ENCODE results near the gene KCNE1. TPM values are rescaled to one million over a fixed set of nuclear protein-coding genes. Genes with fewer than 3 reads are reported as not detected.

KCNE1 gene
- total RNA-seq, 1 experiment from 2014 or later: not detected

- H3K9me3 ChIP-seq (ENCODE audit: control insufficient read depth, insufficient read depth, low read depth, low read length): no peaks in the 10 kb centered on the region
- ChIA-PET CTCF (no interaction called here), POLR2A (no interaction called here)
- intact Hi-C loops (cut with micrococcal nuclease; ENCODE audit: unreplicated experiment) (no loop called here), in situ Hi-C loops (cut with HindIII; ENCODE audit: low pct_unique_long_range_greater_than_20kb, low sequenced_read_pairs) (no loop called here)
- no peak for DNase-seq (ENCODE audit: low read depth, low spot score)
- no peaks in the 10 kb centered on the region for H3K36me3 ChIP-seq (ENCODE audit: control insufficient read depth, insufficient read depth, low read length)
- no peak for ATAC-seq
- peaks cover 4% of the 10 kb centered on the region for H3K4me1 ChIP-seq (ENCODE audit: control insufficient read depth, insufficient read depth, low read length)
- BruUV-seq (replicated peaks): no TSS peak
- H3K4me3 ChIP-seq (ENCODE audit: low read depth in 2 of 2, low read length in 2 of 2): no peak overlapping the region
- H3K27me3 ChIP-seq (ENCODE audit: control insufficient read depth, insufficient read depth, low read length): no peaks in the 10 kb centered on the region
- H3K27ac ChIP-seq (ENCODE audit: low read length): no peak overlapping the region
- no peak for TF ChIP-seq POLR2AphosphoS5 (IDR thresholded peaks at IDR 0.05; ENCODE audit: low read depth, low read length)
- TF ChIP-seq TCF7L2 (IDR thresholded peaks at IDR 0.05; ENCODE audit: low read depth, low read length): no peak
- no peak for TF ChIP-seq REST (IDR thresholded peaks at IDR 0.05; ENCODE audit: insufficient read depth in 1 of 2, low read depth in 2 of 2, low read length in 1 of 2)
- no peak for TF ChIP-seq CTCF (IDR thresholded peaks at IDR 0.05)
- no peak for TF ChIP-seq SIN3A (IDR thresholded peaks at IDR 0.05; ENCODE audit: borderline replicate concordance, insufficient read depth, low read depth, low read length)
Measured at GRCh38 chr21:34540206-34540605, 28.2 kb upstream of the KCNE1 start.

- Histone ChIP-seq H3K27me3 (ENCODE audit: control insufficient read depth, insufficient read depth, low read length) (no peaks in the 10 kb centered on the region), H3K9me3 (ENCODE audit: control insufficient read depth, insufficient read depth, low read depth, low read length) (no peaks in the 10 kb centered on the region), H3K36me3 (ENCODE audit: control insufficient read depth, insufficient read depth, low read length) (no peaks in the 10 kb centered on the region), H3K4me3 (ENCODE audit: low read depth in 2 of 2, low read length in 2 of 2) (no peak overlapping the region), H3K27ac (ENCODE audit: low read length) (no peak overlapping the region), H3K4me1 (ENCODE audit: control insufficient read depth, insufficient read depth, low read length) (no peaks in the 10 kb centered on the region)
- intact Hi-C loops (cut with micrococcal nuclease; ENCODE audit: unreplicated experiment): no loop called here
- CTCF ChIA-PET: no interaction called here
- POLR2A ChIA-PET: no interaction called here
- in situ Hi-C loops (cut with HindIII; ENCODE audit: low pct_unique_long_range_greater_than_20kb, low sequenced_read_pairs): no loop called here
- ATAC-seq: no peak
- TF ChIP-seq TCF7L2 (IDR thresholded peaks at IDR 0.05; ENCODE audit: low read depth, low read length) (no peak), SIN3A (IDR thresholded peaks at IDR 0.05; ENCODE audit: borderline replicate concordance, insufficient read depth, low read depth, low read length) (no peak), REST (IDR thresholded peaks at IDR 0.05; ENCODE audit: insufficient read depth in 1 of 2, low read depth in 2 of 2, low read length in 1 of 2) (no peak), POLR2AphosphoS5 (IDR thresholded peaks at IDR 0.05; ENCODE audit: low read depth, low read length) (no peak), CTCF (IDR thresholded peaks at IDR 0.05) (no peak)
- no peak for DNase-seq (ENCODE audit: low read depth, low spot score)
- BruUV-seq (replicated peaks): no TSS peak
Measured at GRCh38 chr21:34537838-34538237, 25.8 kb upstream of the KCNE1 start.

Measured in Panc1 (cell line).